DMS153 (cell line): ENCODE results near the gene CHN1.

Experiments used
- DNase-seq: peaks from one replicate; lab custom pipeline; 2025; lab: John Stamatoyannopoulos, UW

Gene CHN1

DNA sequence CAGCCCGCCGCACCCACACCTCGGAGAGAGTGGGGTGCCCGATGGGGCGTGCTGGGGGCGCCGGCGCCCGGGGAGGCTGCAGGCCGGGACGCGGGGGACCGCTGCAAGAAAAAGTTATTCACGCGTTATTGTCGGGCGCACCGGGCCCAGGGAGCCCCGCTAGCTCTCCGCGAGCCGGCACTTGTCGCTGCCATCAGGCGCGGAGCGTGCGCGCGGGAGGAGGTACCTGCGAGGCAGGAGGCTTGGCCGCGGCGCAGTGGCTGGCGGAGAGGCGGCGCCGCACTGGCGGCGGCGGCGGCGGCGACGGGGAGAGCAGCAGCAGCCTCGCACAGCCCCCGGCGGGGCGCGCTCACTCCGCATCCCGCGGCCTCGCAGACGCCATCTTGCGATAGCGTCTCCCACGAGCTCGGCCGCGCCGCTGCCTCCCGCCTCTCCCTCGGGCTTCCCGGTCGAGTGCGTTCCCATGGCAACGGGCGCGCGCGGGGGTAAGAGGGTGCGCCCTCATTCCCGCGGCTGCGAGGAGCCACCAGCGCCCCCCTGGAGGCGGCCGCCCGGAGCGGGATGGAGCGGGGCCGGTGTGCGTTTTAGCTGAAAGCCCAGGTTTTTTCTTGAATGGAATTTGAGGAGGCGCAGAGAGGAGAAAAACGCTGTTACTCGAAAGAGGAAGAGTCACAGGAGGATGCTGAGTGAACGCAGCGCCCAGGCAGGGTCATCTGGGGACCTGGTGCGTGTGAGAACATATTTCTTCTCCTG, at the start of gene CHN1:
TSS of gene CHN1 (minus strand) at position 402 of the 753 bp plus-strand sequence. CDS start 469 bp downstream, outside the sequence.
- peak; percentile 55 for DNase-seq

DNA sequence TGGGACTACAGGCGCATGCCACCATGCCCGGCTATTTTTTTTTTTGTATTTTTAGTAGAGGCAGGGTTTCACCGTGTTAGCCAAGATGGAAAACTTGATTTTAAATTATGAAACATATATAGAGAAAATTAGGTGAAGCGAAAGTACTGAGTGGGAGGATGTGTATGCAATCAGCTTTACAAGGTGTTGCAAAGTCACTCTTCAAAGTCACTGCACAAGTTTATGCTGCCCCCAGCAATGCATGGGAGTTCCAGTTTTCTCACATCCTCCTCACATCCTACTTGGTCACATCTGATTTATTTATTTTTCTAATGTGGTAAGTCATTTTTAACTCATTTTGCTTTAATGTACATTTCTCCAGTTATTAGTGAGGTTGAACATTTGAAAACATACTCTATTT, 49.2 kb upstream of the CHN1 start:
- DNase-seq, result no peak

DNA sequence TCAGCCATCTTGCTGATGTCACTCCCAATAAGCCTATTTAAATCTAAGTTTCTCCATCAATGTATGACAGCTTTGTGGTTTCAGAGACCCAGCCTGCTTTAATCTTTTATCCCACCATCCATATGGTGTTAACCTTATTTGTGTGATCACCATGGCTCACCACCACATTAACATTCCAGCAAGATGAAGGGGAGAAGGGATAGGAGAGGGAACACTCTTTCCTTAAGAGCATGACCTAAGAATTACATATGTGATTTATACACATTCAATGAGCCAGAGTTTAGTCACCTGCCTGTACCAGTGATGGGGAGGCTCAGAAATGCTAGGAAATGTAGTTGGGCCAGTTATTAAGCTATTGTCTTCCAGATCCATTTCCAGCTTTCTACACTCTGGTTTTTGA, 44.5 kb upstream of the CHN1 start:
- DNase-seq, result no peak

DNA sequence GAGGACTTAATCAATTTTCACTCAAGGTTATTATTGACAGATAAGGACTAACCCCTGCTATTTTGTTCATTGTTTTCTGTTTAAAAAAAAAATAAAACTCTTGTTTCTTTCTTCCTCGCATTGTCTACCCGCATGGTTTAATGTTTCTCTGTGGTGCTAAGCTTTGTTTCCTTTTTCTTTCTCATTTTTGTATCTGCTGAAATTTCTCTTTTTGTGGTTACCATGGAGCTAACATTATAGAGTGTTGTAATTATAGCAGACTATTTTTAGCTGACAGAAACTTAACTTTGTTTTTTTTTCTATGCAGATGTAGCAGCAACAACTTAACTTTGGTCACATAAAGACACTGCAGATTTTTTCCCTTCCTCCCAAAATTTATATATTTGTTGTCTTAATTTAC, 43.1 kb upstream of the CHN1 start:
- DNase-seq, result no peak

DNA sequence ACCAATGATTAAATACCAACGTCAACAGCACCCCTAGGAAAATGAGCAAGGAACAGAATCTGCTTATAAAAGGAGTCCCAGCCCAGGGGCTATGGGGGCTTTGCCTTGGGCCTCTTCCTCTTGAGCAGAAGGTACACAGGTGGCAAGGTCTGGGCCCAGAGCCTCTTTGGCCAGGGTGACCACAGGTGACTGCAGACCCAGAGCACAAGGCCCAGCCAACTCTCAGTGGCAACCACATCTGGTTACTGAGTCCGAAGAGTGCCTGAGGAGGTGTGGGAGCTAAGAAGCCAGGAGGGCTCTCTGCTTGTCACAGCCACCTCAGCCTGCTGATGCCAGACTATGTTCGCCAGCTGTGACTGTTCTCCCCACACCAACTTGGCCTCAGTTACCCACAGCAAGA, 34.3 kb upstream of the CHN1 start:
- no peak for DNase-seq

DNA sequence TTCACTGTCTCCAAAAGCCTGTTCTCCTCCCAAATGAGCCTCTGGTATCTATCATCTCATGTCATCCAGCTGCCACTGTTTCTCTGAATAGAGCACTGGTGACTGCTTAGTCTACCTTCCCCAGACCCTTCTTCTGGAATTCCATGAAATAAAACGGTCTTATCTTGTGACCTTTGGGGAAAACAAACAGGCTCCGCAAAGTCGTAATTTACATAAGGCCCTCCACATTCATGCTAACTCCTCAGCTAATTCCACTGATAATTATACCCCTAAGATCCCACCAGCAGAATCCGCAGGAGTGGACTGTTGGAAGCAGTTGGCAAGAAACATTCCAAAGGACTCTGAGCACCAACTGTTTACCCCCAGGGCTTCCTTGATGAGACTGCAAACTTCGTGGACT, 33.9 kb upstream of the CHN1 start:
- DNase-seq, result no peak

GRCh38 chr2:175037941-175038340, 32.8 kb upstream of the CHN1 start:
- no peak for DNase-seq

DNA sequence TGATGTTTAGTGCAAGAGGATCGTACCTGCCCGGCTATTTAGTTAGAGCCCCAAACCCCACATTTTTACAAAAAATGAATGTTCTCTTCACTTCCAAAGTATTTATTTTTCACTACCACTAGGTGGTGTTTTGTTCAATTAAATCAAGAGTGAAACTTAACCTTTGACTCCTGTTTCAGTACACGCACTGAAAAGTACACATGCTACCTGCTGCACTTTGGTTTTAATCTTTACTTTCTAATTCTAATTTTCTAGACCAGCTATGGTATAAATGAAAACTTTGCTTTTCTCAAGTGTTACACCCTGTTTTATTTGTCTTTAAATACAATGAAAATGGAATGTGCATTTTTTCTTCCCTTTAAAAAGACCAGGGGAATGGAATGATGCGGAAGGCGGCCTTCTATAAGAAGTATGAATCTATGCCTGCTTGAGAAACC, 31.4 kb upstream of the CHN1 start:
- DNase-seq, result no peak

GRCh38 chr2:175035806-175036205, 30.6 kb upstream of the CHN1 start:
- DNase-seq, result no peak

- DNase-seq, result no peak
Measured at GRCh38 chr2:175034716-175035115, 29.5 kb upstream of the CHN1 start.

DNA sequence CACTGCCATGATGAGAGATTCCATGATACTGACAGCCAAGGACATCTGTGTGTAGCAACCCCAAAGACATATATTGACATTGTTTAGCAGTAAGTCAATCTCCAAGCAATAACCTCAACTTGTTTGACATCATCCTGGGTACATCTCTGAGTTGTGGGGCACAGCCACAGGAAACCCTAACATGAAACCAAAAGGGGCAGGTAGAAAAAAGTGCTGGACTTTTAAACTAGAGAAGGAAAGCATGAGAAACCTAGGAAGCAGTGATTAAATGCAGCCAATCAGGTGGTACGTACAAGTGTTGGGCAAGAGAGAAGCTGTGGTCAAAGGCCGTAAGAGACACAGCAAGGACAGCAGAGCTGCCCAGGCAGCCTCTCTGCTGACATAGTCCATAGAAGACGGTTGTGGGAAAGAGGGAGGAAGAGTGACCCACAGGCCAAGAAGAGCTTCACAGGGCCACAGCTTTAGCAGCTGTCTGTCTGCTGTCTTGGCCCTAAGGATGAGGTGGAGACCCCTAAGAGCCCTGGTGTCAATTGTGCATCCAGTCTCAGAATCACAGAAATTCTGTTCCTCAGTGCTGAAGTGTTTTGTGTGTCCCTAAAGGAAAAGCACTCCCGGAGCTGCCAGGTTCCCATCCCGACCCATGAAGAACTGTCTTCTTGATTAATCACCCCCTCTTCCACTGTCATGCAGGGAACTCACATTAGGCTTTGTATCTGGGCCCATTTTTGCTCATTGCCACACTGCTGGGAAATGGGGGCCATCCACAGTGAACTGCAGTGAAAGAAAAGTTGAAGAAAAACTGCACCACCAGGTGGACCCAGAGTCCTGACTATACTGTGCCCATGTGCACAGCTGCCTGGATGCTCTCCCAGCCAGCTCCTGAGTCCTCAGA, 25.4 kb upstream of the CHN1 start:
- no peak for DNase-seq

DNA sequence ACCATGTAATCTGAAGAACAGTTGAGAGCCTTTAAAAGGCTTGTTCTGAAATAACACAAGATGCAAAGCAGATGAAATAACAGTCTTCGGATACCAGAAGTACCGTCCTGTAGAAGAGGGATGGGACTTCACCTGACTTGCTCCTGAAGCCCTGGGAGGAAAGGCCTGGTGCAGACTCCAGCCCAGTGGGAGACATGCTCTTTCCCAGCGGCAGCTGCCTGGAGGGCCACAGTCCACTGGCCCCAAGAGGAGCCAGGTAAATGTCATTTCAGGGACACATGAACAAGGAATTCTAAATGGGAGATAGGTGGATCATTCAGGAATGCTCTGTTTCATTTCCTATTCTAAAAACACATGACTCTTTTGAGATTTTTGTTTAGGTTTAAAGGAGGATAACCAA, 22.6 kb upstream of the CHN1 start:
- no peak for DNase-seq

DNA sequence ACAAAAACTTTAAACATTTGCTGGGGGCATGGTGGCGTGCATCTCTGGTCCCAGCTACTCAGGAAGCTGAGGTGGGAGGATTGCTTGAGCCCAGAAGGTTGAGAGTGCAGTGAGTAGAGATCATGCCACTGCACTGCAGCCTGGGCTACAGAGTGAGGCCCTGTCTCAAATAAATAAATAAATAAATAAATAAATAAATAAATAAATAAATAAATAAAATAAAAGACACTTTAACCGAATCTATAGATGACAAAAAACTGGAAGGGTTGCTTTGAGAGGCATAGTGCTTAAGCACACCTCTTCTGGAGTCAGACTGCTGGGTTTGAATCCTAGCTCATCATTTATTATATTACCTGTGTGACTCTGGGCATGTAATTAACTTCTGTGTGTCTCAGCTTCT, 21.2 kb upstream of the CHN1 start:
- DNase-seq, result no peak

DNA sequence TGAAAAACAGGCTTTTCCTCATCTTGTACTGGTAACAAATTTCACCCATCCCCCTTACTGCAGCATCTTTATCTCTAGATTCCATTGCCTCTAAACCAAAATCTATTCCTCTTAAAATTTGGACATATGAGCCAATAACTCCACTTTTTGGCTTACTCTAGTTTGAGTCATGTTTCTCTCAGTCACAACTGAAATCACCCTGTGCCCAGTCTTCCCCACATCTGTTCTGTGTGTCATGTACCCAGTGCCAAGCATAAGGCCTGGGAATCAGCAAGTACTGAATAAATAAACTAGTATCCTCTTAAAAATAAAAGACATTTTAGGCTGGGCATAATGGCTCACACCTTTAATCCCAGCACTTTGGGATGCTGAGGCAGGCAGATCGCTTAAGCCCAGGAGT, 20.8 kb upstream of the CHN1 start:
- DNase-seq, result no peak

DNA sequence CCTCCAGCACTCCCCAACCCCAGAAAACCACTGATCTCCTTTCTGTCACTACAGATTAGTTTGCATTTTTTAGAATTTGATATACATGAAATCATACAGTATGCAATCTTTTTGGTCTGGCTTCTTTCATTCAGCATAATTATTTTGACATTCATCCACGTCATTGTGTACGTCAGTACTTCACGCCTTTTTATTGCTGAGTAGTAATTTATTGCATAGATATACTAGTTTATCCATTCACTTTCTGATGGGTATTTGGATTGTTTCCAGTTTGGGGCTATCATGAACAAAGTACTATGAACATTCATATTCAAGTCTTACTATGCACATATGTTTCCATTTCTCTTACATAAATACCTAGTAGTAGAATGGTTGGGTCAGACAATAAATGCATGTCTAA, 20.1 kb upstream of the CHN1 start:
- no peak for DNase-seq

GRCh38 chr2:175022923-175023322, 17.7 kb upstream of the CHN1 start:
- no peak for DNase-seq

DNA sequence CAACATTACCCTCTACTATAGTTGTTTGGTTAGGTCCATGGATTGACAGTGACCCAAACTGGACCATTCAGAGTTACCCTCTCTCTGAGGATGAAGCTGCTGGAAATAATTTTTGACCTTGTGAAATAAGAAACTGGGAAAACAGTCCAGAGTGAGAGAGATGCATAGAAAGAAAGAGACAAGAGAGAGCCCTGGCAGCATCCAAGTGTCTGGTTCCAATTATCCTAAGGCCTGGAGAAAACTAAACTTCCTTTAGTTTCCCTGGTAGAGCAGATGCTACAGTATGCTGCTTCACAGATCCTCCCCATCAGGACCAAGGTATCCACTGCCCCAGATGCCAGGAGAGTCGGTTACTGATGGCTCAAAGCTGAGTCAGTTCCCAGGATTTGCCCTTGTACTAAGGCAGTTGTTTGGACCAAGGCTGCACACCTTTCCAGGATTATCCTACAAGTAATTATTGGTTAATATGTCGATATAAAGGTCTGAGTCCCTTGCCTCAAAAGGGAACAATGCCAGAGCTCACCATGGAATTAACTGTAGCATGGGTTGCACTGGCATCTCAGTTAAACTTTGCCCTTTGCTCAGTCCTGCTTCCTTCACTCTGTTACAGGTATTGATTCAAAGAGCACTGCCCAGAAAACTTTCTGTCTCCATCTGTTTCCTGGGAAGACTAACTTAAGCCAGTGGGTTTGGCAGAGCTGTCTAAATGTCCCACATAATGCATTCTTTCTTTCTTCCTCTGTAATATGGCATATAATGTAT, 14.6 kb upstream of the CHN1 start:
- no peak for DNase-seq

GRCh38 chr2:175017618-175018414, 12.6 kb upstream of the CHN1 start:
- no peak for DNase-seq

GRCh38 chr2:175015340-175015739, 10.2 kb upstream of the CHN1 start:
- DNase-seq, result no peak

DNA sequence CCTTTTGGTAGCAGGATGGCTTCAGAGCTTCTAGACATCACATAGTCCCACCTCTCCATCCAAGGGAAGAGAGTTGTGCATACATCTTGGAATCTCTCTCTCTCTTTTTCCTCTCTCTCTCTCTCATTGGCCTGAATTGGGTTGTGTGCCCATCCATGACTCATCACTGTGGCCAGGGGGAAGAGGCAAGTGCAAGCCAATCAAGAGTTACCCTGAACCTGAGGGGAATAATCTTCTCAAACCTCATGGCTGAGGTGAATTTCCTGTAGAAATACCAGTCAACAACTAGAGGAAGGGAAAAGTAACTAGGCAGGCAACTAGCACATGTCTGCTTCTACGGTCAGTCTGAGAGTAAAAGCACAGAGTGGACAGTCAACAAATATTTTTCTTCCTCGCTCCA, 7.3 kb upstream of the CHN1 start:
- DNase-seq, result no peak

GRCh38 chr2:175011505-175011904, 6.3 kb upstream of the CHN1 start:
- no peak for DNase-seq

DNA sequence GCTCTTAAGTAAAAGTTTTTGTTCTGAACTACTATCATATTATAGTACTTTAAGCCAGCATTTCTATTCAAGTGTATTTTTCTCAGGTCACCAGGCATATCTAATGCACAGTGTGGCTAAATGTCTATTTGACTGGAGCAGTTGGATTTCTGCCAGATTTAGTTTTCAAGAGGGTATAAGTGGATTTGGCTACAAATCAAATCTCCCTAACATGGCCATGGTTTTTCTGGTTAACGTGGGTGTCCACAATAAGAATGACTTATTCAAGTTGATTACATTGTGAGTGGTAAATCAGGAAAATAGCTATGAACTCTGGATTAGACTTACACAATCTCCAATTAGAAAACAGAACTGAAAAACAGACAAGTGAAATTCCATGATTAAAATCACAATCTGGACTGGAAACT, 5.7 kb upstream of the CHN1 start:
- DNase-seq, result peak; percentile 91
